ENCODE data around the gene ARHGAP25. TPM values are rescaled to one million over a fixed set of nuclear protein-coding genes. Genes with fewer than 3 reads are reported as not detected.

ARHGAP25 gene
- total RNA-seq, 4 donors from 2014 or later: 2.2 to 11.6 (median 7.2) TPM

DNA sequence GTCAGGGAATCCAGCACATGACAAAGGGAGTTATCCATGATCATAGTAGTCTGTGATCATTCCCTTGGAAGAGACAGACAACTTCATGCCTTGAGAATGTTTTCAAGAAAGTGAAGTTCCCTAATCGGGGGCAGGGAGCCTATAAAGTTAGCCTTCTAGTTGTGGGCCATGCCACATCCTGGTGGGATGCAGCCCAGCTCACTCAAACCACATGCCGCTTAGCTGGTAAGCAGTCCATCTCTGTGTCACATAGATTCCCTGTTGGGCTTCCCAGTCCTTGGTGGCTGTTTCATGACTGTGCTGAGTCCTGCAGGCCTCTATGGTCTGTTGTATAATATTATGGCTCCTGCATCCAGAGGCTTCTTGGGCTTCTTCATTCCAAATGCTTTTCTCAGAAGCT, 11.4 kb upstream of the ARHGAP25 start:
- no peak for DNase-seq
- 82 to 100% methylated on average over 2 of the region's 2 CpGs for WGBS, 2 donors (ENCODE audit: low coverage in 1 of 2)
- no peak overlapping the region for H3K4me3 ChIP-seq
- H3K27me3 ChIP-seq: no peaks in the 10 kb centered on the region
- intact Hi-C loops (cut with DNase I; ENCODE audit: low total_unique reads) (no loop called here), in situ Hi-C loops (cut with MboI; ENCODE audit: low pct_ligation_motif_present in 1 of 4, low pct_unique_long_range_greater_than_20kb in 1 of 4, low sequenced_read_pairs in 3 of 4) (loop anchor here in 1 of 4 donors (25.0 kb wide), 1 partner anchor 189 kb away; no protein-coding TSS in a partner anchor)
- peaks cover 0 to 13% (median 4%) of the 10 kb centered on the region in 4 donors for H3K4me1 ChIP-seq
- TF ChIP-seq POLR2AphosphoS5 (IDR thresholded peaks at IDR 0.05) (no peak), POLR2A (IDR thresholded peaks at IDR 0.05) (no peak), EP300 (IDR thresholded peaks at IDR 0.05; ENCODE audit: low read depth) (no peak)
- TF ChIP-seq, protein P1, sequence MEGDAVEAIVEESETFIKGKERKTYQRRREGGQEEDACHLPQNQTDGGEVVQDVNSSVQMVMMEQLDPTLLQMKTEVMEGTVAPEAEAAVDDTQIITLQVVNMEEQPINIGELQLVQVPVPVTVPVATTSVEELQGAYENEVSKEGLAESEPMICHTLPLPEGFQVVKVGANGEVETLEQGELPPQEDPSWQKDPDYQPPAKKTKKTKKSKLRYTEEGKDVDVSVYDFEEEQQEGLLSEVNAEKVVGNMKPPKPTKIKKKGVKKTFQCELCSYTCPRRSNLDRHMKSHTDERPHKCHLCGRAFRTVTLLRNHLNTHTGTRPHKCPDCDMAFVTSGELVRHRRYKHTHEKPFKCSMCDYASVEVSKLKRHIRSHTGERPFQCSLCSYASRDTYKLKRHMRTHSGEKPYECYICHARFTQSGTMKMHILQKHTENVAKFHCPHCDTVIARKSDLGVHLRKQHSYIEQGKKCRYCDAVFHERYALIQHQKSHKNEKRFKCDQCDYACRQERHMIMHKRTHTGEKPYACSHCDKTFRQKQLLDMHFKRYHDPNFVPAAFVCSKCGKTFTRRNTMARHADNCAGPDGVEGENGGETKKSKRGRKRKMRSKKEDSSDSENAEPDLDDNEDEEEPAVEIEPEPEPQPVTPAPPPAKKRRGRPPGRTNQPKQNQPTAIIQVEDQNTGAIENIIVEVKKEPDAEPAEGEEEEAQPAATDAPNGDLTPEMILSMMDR (IDR thresholded peaks at IDR 0.05): no peak
- no peaks in the 10 kb centered on the region for H3K9me3 ChIP-seq
- no peak overlapping the region for H3K27ac ChIP-seq
- H3K36me3 ChIP-seq: no peaks in the 10 kb centered on the region

DNA sequence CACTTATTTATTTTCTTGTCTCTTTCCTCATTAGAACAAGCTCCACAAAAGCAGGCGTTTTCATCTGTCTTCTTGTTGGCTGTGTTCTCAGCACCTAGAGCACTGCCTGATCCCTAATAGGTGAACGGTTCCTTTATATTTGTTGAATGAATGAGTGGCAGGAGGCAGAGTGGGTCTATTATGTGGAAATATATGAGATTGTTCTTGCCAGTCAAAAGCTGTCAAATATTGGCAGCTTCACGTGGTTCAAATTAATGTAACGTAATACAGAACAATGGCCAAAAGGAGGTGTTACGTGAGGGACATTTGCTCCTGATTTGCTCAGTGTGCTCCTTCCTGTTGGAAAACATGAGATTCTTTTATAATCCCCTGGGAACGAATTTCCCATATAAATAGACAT, 8.5 kb upstream of the ARHGAP25 start:
- intact Hi-C loops (cut with DNase I; ENCODE audit: low total_unique reads): no loop called here
- Histone ChIP-seq H3K27ac (peak overlapping the region in 1 of 4 donors; percentile 36), H3K4me3 (no peak overlapping the region), H3K9me3 (no peaks in the 10 kb centered on the region), H3K36me3 (no peaks in the 10 kb centered on the region), H3K27me3 (no peaks in the 10 kb centered on the region), H3K4me1 (peaks cover 0 to 13% (median 4%) of the 10 kb centered on the region in 4 donors)
- in situ Hi-C loops (cut with MboI; ENCODE audit: low pct_ligation_motif_present in 1 of 4, low pct_unique_long_range_greater_than_20kb in 1 of 4, low sequenced_read_pairs in 3 of 4): loop anchor here in 3 of 4 donors (25.0 kb wide), 2 partner anchors 186 to 239 kb away; no protein-coding TSS in a partner anchor
- 57 to 76% methylated on average over 6 of the region's 6 CpGs for whole genome bisulfite sequencing, 2 donors (ENCODE audit: low coverage in 1 of 2)
- DNase-seq: no peak
- TF ChIP-seq, protein P1 (IDR thresholded peaks at IDR 0.05): no peak
- TF ChIP-seq POLR2AphosphoS5 (IDR thresholded peaks at IDR 0.05) (no peak), EP300 (IDR thresholded peaks at IDR 0.05; ENCODE audit: low read depth) (no peak), POLR2A (IDR thresholded peaks at IDR 0.05) (no peak)

DNA sequence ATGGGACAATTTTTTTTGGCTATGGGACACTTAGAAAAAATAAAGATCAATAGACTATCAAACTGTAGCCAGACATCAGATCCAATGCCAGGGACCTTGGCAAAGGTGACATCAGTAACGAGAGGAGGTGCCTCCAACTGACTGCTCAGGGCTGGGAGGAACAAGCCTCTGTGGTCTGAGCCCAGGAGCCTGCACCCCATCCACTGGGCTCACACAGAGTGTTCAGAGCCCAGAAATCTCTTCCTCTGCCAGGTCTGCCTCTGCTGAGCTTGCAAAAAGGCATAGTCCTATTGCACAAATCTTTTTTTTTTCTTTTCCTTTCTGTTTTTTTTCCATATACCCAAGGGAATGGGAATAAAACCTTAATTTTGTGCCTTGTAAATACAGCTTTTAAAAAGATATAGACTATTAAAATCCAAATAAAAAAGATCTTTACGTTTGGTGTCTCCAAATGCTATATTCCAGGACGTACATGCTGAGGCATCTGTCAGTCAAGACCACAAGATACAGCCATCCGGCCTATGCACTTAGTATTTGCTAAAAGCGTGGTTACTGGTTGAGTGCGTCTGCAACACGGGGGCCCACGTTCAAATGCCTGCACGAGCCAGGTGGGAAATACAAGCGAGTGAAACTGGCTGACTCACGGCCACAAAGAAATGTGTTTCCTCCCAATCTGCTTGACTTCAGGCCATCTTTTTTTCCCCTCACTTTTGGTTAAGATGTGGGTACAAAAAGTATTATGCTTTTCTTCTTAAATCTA, 7.8 kb upstream of the ARHGAP25 start:
- Histone ChIP-seq H3K27ac (peak overlapping the region in 3 of 4 donors; percentile 28 to 63 (median 31)), H3K4me1 (peaks cover 0 to 9% (median 3%) of the 10 kb centered on the region in 4 donors), H3K36me3 (no peaks in the 10 kb centered on the region), H3K9me3 (no peaks in the 10 kb centered on the region), H3K4me3 (no peak overlapping the region), H3K27me3 (no peaks in the 10 kb centered on the region)
- 64 to 77% methylated on average over 3 to 11 of the region's 11 CpGs for WGBS, 2 donors (ENCODE audit: low coverage in 1 of 2)
- intact Hi-C loops (cut with DNase I; ENCODE audit: low total_unique reads) (no loop called here), in situ Hi-C loops (cut with MboI; ENCODE audit: low pct_ligation_motif_present in 1 of 4, low pct_unique_long_range_greater_than_20kb in 1 of 4, low sequenced_read_pairs in 3 of 4) (loop anchor here in 3 of 4 donors (25.0 kb wide), 2 partner anchors 186 to 239 kb away; no protein-coding TSS in a partner anchor)
- TF ChIP-seq POLR2A (IDR thresholded peaks at IDR 0.05): no peak
- TF ChIP-seq, protein P1 (IDR thresholded peaks at IDR 0.05): no peak
- TF ChIP-seq POLR2AphosphoS5 (IDR thresholded peaks at IDR 0.05): no peak
- DNase-seq: peak; percentile 70

DNA sequence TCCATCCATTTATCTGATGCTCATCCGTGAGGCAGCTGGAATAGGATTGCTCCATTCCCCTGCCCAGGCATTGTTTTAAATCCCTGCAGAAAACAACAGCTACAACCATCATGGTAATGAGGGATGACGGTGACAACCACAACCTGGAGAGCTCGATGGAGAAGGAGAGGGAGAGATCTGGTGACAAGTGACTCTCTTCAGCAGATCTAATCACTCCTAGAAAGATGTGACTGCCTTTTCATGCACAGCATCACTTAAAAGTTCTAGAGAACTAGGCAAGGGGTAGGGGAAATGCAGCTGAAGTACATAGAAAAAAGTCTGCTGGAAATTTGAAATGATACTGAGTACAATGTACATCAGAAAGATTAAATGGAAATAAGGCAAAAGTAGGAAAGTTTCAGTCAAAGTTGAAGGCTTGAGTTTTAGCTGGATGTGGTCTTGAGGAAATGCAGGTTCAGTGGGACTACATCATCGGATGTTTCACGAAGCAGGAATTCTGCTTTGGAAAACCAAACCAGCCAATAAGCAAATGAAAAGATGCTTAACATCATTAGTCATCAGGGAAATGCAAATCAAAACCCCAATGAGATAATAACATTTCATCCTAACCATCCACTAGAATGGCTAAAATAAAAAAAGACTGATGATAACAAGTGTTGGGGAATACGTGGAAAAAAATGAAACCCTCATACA, 6.8 kb upstream of the ARHGAP25 start:
- no peaks in the 10 kb centered on the region for H3K27me3 ChIP-seq
- H3K9me3 ChIP-seq: no peaks in the 10 kb centered on the region
- TF ChIP-seq POLR2AphosphoS5 (IDR thresholded peaks at IDR 0.05) (no peak), EP300 (IDR thresholded peaks at IDR 0.05; ENCODE audit: low read depth) (no peak), POLR2A (IDR thresholded peaks at IDR 0.05) (no peak)
- TF ChIP-seq, protein P1 (IDR thresholded peaks at IDR 0.05): no peak
- no peak overlapping the region for H3K4me3 ChIP-seq
- 75 to 79% methylated on average over 3 to 6 of the region's 6 CpGs for WGBS, 2 donors (ENCODE audit: low coverage in 1 of 2)
- intact Hi-C loops (cut with DNase I; ENCODE audit: low total_unique reads) (no loop called here), in situ Hi-C loops (cut with MboI; ENCODE audit: low pct_ligation_motif_present in 1 of 4, low pct_unique_long_range_greater_than_20kb in 1 of 4, low sequenced_read_pairs in 3 of 4) (loop anchor here in 3 of 4 donors (25.0 kb wide), 2 partner anchors 184 to 241 kb away; no protein-coding TSS in a partner anchor)
- H3K27ac ChIP-seq: peak overlapping the region in 3 of 4 donors; percentile 17 to 63 (median 31)
- DNase-seq: no peak
- H3K4me1 ChIP-seq: peaks cover 0 to 5% (median 0%) of the 10 kb centered on the region in 4 donors
- H3K36me3 ChIP-seq: no peaks in the 10 kb centered on the region
